A549 (cell line): Measurements from ENCODE around the gene STRBP.

ENCODE experiments used
- BCL3 ChIP-seq: fragments of >200 bp; sonication (Bioruptor Twin); formaldehyde crosslinking; IDR thresholded peaks from 3 replicates; pipeline ENCODE4 v1.6.1; 2016
- BHLHE40 ChIP-seq: IDR thresholded peaks from 2 replicates; pipeline ENCODE4 v1.6.1; 2012; ENCODE audit warnings: low read depth, low read length, inconsistent platforms
- CTCF ChIP-seq: fragments of >200 bp; sonication (Bioruptor Twin); formaldehyde crosslinking; IDR thresholded peaks from 3 replicates; pipeline ENCODE4 v1.5.1; 2016
- EP300 ChIP-seq, 2 experiments: fragments of >200 bp; sonication (Bioruptor Twin); formaldehyde crosslinking; IDR thresholded peaks; 2 replicates in 1 of 2; 3 replicates in 1 of 2; pipeline ENCODE4 v1.6.1; 2016 to 2017
- HDAC2 ChIP-seq: fragments of 200-600 bp; sonication (generic); IDR thresholded peaks from 2 replicates; pipeline ENCODE4 v1.6.1; 2016
- HOXA7 ChIP-seq: fragments of 250-450 bp; sonication (Bioruptor Pico); IDR thresholded peaks from 2 replicates; pipeline ENCODE4 v1.5.0; 2020; ENCODE audit warnings: mild to moderate bottlenecking, moderate library complexity
- MAFK ChIP-seq: fragments of 450-650 bp; IDR thresholded peaks from 2 replicates; pipeline ENCODE4 v1.6.1; 2014; ENCODE audit not compliant: partially characterized antibody
- MAX ChIP-seq: IDR thresholded peaks from 2 replicates; pipeline ENCODE4 v1.6.1; 2012
- MYC ChIP-seq: IDR thresholded peaks from 2 replicates; pipeline ENCODE4 v1.6.1; 2012; ENCODE audit warnings: mild to moderate bottlenecking, inconsistent platforms, low read length, improper control_type of control experiment, borderline replicate concordance
- POLR2A ChIP-seq: IDR thresholded peaks from 2 replicates; pipeline ENCODE4 v1.6.1; 2012; ENCODE audit warnings: mild to moderate bottlenecking, low read length
- RFX5 ChIP-seq: fragments of 450-650 bp; IDR thresholded peaks from 2 replicates; pipeline ENCODE4 v1.7.1; 2014; ENCODE audit warnings: antibody characterized with exemption, mild to moderate bottlenecking, moderate library complexity
- SREBF2 ChIP-seq: fragments of 450-650 bp; IDR thresholded peaks from 2 replicates; pipeline ENCODE4 v1.6.1; 2014; ENCODE audit warnings: mild to moderate bottlenecking, moderate library complexity
- USF2 ChIP-seq: fragments of 450-650 bp; IDR thresholded peaks from 2 replicates; pipeline ENCODE4 v1.6.1; 2014; ENCODE audit warnings: antibody characterized with exemption

GRCh38 chr9:123073441-123073840, 194.9 kb downstream of the STRBP start:
- TF ChIP-seq CTCF: no peak
- TF ChIP-seq SREBF2: no peak
- no peak for TF ChIP-seq BHLHE40
- no peak for TF ChIP-seq USF2
- TF ChIP-seq BCL3: no peak
- no peak for TF ChIP-seq EP300 (IDR thresholded peaks at IDR 0.05)
- TF ChIP-seq MAFK: no peak
- no peak for TF ChIP-seq POLR2A
- no peak for TF ChIP-seq MAX
- TF ChIP-seq HOXA7 (CRISPR knock-in tag): no peak
- TF ChIP-seq MYC: no peak
- no peak for TF ChIP-seq HDAC2
- TF ChIP-seq RFX5: no peak
